ENCODE results near the gene PIR. TPM values are rescaled to one million over a fixed set of nuclear protein-coding genes. Genes with fewer than 3 reads are reported as not detected.

The PIR gene
- total and polyA plus RNA-seq, 2 of the 8 experiments (the other 6 are each of a cell fraction or from before 2014, with no cell fraction given): 6.4 to 10.3 TPM

DNA sequence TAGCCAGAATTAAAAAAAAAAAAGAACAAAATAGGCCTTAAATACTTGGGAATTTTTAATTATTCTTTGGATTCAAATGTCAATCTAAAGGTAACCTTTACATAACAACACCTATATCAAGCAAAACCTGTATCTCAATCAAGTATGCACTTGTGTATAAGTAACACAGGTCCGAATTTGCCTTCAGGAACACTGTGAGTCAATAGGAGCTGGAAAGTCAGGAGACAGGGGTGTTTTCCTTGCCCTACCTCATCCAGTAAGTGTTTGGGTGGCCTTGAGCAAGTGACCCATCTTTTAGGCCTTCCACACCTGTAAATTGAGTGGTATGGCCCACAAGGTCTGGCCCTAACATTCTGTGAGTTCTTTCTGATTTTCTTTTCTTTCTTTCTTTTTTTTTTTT lies 68.1 kb downstream of the PIR start:
- H2AK5ac ChIP-seq (ENCODE audit: low read depth, low read length): no peak overlapping the region
- CTCF ChIA-PET (ENCODE audit: partially characterized antibody): no interaction called here

More for the DNA sequence above, 68.1 kb downstream of the PIR start:
- H2AFZ ChIP-seq (ENCODE audit: low read length): no peak overlapping the region
- no peak overlapping the region for H2BK120ac ChIP-seq (replicated peaks; ENCODE audit: low read depth, low read length)
- no peak overlapping the region for H2BK20ac ChIP-seq (ENCODE audit: low read length)
- H2BK15ac ChIP-seq (ENCODE audit: low read length): no peak overlapping the region
- H3K4ac ChIP-seq (replicated peaks; ENCODE audit: insufficient read length, low read depth, low read length): no peak overlapping the region
- H4K5ac ChIP-seq (ENCODE audit: insufficient read length, low read depth, low read length): no peak overlapping the region
- no peak overlapping the region for H3K4me3 ChIP-seq (ENCODE audit: extremely low read depth in 1 of 4, insufficient read depth in 2 of 4, low read depth in 3 of 4, low read length in 4 of 4)
- H3K14ac ChIP-seq (ENCODE audit: insufficient read length): no peak overlapping the region
- no peak overlapping the region for H4K91ac ChIP-seq (replicated peaks; ENCODE audit: insufficient read length, low read length)
- no peak overlapping the region for H3K56ac ChIP-seq (replicated peaks; ENCODE audit: insufficient read length, low read depth, low read length)
- no peaks in the 10 kb centered on the region for H3K4me1 ChIP-seq (replicated peaks in 1 of 4; ENCODE audit: control insufficient read depth in 3 of 4, insufficient read depth in 4 of 4, low read length in 3 of 4)
- H3K18ac ChIP-seq (ENCODE audit: extremely low read depth, low read length): no peak overlapping the region
- H3K23ac ChIP-seq (ENCODE audit: insufficient read length): no peak overlapping the region
- no peak for FAIRE-seq
- no peak overlapping the region for H2BK5ac ChIP-seq (ENCODE audit: low read depth, low read length)
- 87% methylated on average over 1 of the region's 1 CpG; no CpG with 5 or more reads in 1 of the 2 experiments for whole genome bisulfite sequencing, 2 experiments (ENCODE audit: extremely low coverage in 1 of 2, insufficient coverage in 1 of 2, insufficient read length in 1 of 2, insufficient replicate concordance in 2 of 2, low coverage in 1 of 2, low lambda C conversion rate in 2 of 2, missing lambda C conversion rate in 1 of 2)
- TF ChIP-seq SP1 (IDR thresholded peaks at IDR 0.05; ENCODE audit: low read depth, low read length) (no peak), RBBP5 (IDR thresholded peaks at IDR 0.05; ENCODE audit: borderline replicate concordance, low read depth, low read length) (no peak), SIN3A (conservative IDR thresholded peaks at IDR 0.05 in 1 of 2, IDR thresholded peaks at IDR 0.05 in 1 of 2; ENCODE audit: low read depth in 1 of 2, low read length in 2 of 2) (no peak), ZNF274 (IDR thresholded peaks at IDR 0.05; ENCODE audit: borderline replicate concordance, extremely low read depth, low read length) (no peak), BACH1 (IDR thresholded peaks at IDR 0.05; ENCODE audit: low read length) (no peak), NANOG (IDR thresholded peaks at IDR 0.05; ENCODE audit: insufficient read depth, low read depth, low read length, poor library complexity, severe bottlenecking) (no peak), GABPA (IDR thresholded peaks at IDR 0.05; ENCODE audit: borderline replicate concordance, insufficient read depth, low read length) (no peak), RFX5 (IDR thresholded peaks at IDR 0.05; ENCODE audit: borderline replicate concordance, low read depth, low read length) (no peak), KDM5A (IDR thresholded peaks at IDR 0.05; ENCODE audit: low read length) (no peak), EP300 (IDR thresholded peaks at IDR 0.05; ENCODE audit: borderline replicate concordance in 1 of 2, low read depth in 2 of 2, low read length in 2 of 2) (no peak), POU5F1 (IDR thresholded peaks at IDR 0.05; ENCODE audit: low read depth, low read length) (no peak), NRF1 (IDR thresholded peaks at IDR 0.05; ENCODE audit: low read depth, low read length) (no peak), CREB1 (IDR thresholded peaks at IDR 0.05) (no peak), SIX5 (IDR thresholded peaks at IDR 0.05; ENCODE audit: low read depth, low read length) (no peak)
- TF ChIP-seq, protein P1, sequence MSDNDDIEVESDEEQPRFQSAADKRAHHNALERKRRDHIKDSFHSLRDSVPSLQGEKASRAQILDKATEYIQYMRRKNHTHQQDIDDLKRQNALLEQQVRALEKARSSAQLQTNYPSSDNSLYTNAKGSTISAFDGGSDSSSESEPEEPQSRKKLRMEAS (IDR thresholded peaks at IDR 0.05): no peak
- H3K36me3 ChIP-seq (ENCODE audit: control insufficient read depth in 2 of 4, insufficient read depth in 4 of 4, low read length in 3 of 4): no peaks in the 10 kb centered on the region
- POLR2A ChIA-PET (ENCODE audit: partially characterized antibody): no interaction called here
- DNase-seq (ENCODE audit: low read depth in 1 of 2, low spot score in 2 of 2): no peak
- H2BK12ac ChIP-seq (ENCODE audit: low read depth, low read length): no peak overlapping the region
- no peaks in the 10 kb centered on the region for H4K20me1 ChIP-seq (replicated peaks in 1 of 2; ENCODE audit: control insufficient read depth in 1 of 2, insufficient read depth in 2 of 2, low read length in 2 of 2)
- no peaks in the 10 kb centered on the region for H3K79me2 ChIP-seq (ENCODE audit: control insufficient read depth in 1 of 2, insufficient read depth in 2 of 2, low read length in 2 of 2)
- H3K4me2 ChIP-seq (ENCODE audit: insufficient read depth in 1 of 2, low read depth in 2 of 2, low read length in 2 of 2): no peak overlapping the region
- no peaks in the 10 kb centered on the region for H3K23me2 ChIP-seq (ENCODE audit: low read depth, low read length)
- H3K79me1 ChIP-seq (ENCODE audit: low read depth, low read length): no peaks in the 10 kb centered on the region
- H4K8ac ChIP-seq (ENCODE audit: extremely low read depth, insufficient read depth, low read length): no peak overlapping the region
- no peaks in the 10 kb centered on the region for H3K27me3 ChIP-seq (replicated peaks in 1 of 4; ENCODE audit: control insufficient read depth in 3 of 4, extremely low read depth in 1 of 4, insufficient read depth in 3 of 4, low read length in 3 of 4)
- no peaks in the 10 kb centered on the region for H3K9me3 ChIP-seq (ENCODE audit: insufficient read depth in 2 of 2, low read depth in 1 of 2, low read length in 1 of 2)
- H3K27ac ChIP-seq (ENCODE audit: low read depth, low read length): no peak overlapping the region
- no peak overlapping the region for H3K9ac ChIP-seq (replicated peaks in 1 of 4; ENCODE audit: extremely low read depth in 1 of 4, low read depth in 3 of 4, low read length in 3 of 4)

Data from H1 (cell line).